Tongue (tissue), 2 donors: ENCODE results near the gene NFIC. TPM values are rescaled to one million over a fixed set of nuclear protein-coding genes. Genes with fewer than 3 reads are reported as not detected.
A peak's percentile ranks its signal among the peaks of the same experiment; 100 is the strongest.
"Not testable (repeated sequence)": the region's sequence is repeated elsewhere in the genome, so short reads cannot be mapped to it uniquely, and the experiment has no call there.

Experiments
- DNase-seq: peaks from one replicate; pipeline ENCODE4 v3.0.0-alpha.2; 2015
- total RNA-seq: library from RNA; depleted of rRNA; stranded (reverse); fragments of >200 nt; gene quantifications from one replicate; pipeline ENCODE4 v1.2.3, GENCODE V29; 2014

Gene NFIC
- total RNA-seq, result 70.0 TPM

GRCh38 chr19:3365836-3366752, at the start of gene NFIC:
Gene NFIC, plus strand, starts transcription at chr19:3366583. Its CDS starts 54 bp downstream, at chr19:3366637.
- peak; percentile 80 for DNase-seq

- DNase-seq, result no peak
Observed at GRCh38 chr19:3316659-3317207, 49.6 kb upstream of the NFIC start.

GRCh38 chr19:3319643-3320353, 46.6 kb upstream of the NFIC start:
- no peak for DNase-seq

- DNase-seq, result no peak
Observed at GRCh38 chr19:3320354-3320670, 46.1 kb upstream of the NFIC start.

- DNase-seq, result no peak
Observed at GRCh38 chr19:3320853-3321252, 45.5 kb upstream of the NFIC start.

- no peak for DNase-seq
Observed at GRCh38 chr19:3321696-3322095, 44.7 kb upstream of the NFIC start.

- DNase-seq, result no peak
Observed at GRCh38 chr19:3322199-3322978, 44.0 kb upstream of the NFIC start.

- DNase-seq, result no peak
Observed at GRCh38 chr19:3323026-3323425, 43.4 kb upstream of the NFIC start.

GRCh38 chr19:3323658-3324057, 42.7 kb upstream of the NFIC start:
- DNase-seq, result no peak

- DNase-seq, result no peak
Observed at GRCh38 chr19:3324405-3324856, 42.0 kb upstream of the NFIC start.

GRCh38 chr19:3325451-3325850, 40.9 kb upstream of the NFIC start:
- no peak for DNase-seq

GRCh38 chr19:3328743-3329142, 37.6 kb upstream of the NFIC start:
- no peak for DNase-seq

GRCh38 chr19:3330047-3330446, 36.3 kb upstream of the NFIC start:
- no peak for DNase-seq

GRCh38 chr19:3332232-3332631, 34.2 kb upstream of the NFIC start:
- not testable (repeated sequence) for DNase-seq

- no peak for DNase-seq
Observed at GRCh38 chr19:3333020-3333583, 33.3 kb upstream of the NFIC start.

- no peak for DNase-seq
Observed at GRCh38 chr19:3333662-3334061, 32.7 kb upstream of the NFIC start.

- DNase-seq, result not testable (repeated sequence)
Observed at GRCh38 chr19:3334749-3335430, 31.5 kb upstream of the NFIC start.

- no peak for DNase-seq
Observed at GRCh38 chr19:3335431-3336350, 30.7 kb upstream of the NFIC start.

- no peak for DNase-seq
Observed at GRCh38 chr19:3336351-3336679, 30.1 kb upstream of the NFIC start.
